Activated CD4-positive, alpha-beta T cell treated with anti-CD3 and anti-CD28 coated beads, Interleukin-2, Interleukin-4, amounts not matched to agents 100 ng/mL and 50 ng/mL, durations not matched to agents 16 hours and 8 hours (primary cell): ENCODE results near the gene YEATS2.
"Not testable (repeated sequence)": the region's sequence is repeated elsewhere in the genome, so short reads cannot be mapped to it uniquely, and the experiment has no call there.

Experiments
- DNase-seq: peaks from one replicate; pipeline ENCODE4 v3.0.0-alpha.2; 2020; ENCODE audit warnings: low spot score

Gene YEATS2

DNA sequence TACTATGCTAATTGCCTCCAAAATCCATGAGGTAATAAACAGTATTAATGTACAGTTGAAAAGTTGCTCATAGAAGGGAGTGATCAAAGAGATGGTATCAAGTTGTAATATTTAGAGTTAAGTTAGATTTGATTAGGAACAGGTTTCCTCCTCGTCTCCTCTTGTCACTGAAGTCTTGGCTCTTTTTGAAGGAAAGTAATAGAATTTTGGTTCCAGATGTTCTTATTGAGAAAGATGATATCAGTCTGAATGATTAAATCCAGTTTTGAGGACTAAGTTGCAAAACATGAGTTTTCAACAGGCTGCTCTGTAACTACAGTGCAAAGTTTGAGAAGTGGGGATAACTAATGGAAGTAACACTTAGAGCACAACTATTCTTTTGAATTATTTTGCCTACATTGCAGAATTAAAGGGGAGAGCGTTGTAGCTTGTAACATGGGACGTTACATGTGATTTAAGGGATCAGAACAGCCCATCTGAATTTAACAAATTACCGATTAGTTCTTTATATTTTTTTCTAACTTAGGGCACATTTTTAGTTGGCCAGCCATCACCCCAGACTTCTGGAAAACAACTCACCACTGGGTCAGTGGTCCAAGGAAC lies 79.5 kb downstream of the YEATS2 start:
- DNase-seq: no peak

DNA sequence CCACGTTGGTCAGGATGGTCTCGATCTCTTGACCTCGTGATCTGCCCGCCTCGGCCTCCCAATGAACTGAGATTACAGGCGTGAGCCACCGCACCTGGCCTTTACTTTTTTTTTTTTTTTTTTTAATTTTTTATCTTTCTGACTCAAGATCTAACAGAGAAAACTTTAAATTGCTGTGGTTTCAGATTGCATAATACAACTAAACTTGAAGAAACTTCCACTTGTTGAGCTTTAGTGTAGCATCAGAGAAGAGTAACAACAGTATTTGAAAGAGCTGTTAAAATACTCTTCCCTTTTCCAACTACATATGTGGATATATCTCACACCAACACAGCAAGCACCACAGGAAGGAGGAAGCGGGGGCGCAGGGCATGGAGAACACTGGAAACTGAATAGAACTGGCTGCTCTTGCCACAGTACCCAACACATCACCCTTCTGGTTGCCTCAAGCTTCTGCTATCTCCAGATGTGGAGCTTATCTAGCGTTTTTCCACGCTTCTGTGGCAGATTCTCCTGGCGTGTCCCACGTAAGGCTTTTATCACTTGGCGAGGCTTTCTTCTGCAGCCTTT lies 82.4 kb downstream of the YEATS2 start:
- DNase-seq: no peak

DNA sequence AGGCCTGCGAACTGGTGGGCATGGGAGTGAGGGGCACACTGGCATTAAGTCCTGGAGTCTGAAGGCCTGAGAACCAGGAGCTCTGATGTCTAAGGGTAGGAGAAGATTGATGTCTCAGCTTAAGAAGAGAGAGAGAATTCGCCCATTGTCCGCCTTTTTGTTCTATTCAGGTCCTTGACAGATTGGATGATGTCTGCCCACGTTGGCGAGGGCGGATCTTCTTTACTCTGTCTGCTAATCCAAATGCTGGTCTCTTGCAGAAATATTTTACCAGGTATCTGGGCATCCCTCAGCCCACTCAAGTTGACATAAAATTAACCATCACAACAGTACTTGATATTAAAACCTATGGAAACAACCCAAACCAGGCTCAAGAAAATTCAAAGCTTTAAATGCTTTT lies 83.6 kb downstream of the YEATS2 start:
- DNase-seq: no peak

DNA sequence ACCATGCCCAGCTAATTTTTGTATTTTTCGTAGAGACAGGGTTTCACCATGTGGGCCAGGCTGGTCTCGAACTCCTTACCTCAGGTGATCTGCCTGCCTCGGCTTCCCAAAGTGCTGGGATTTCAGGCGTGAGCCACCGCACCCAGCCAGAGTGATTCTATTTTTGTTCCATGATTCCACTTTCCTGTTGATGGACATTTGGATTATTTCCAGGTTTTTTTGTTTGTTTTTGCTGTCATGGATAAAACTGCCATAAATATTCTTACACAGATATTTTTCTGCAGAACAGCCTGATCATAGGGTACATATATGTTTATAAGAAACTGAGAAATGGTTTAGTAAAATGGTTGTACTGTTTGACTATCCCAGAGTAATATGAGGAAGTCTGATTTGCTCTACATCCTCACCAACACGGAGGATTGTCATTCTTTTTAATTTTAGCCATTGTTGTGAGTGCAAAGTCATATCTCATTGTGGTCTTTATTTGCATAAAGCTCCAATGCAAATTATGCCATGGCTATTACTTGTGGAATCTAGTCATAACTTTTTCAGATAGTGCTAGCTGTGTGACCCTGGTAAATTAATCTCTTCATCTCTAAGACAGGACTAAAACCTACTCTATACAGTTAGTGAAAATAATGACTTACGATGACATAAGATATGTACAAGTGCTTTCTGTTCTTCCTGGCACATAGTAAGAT lies 85.1 kb downstream of the YEATS2 start:
- no peak for DNase-seq

DNA sequence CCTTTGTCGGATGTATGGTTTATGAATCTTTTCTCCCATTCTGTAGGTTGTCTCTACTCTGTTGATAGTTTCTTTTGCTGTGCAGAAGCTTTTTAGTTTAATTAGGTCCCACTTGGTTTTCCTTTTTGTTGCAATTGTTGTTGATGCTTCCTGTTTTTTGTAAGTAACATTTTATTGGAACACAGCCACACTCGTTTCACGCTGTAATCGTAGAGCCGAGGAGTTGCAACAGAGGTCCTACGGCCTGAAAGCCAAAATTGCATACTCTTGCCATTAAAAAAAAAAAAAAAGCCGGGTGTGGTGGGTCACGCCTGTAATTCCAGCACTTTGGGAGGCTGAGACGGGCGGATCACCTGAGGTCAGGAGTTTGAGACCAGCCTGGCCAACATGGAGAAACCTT lies 86.9 kb downstream of the YEATS2 start:
- DNase-seq: not testable (repeated sequence)

DNA sequence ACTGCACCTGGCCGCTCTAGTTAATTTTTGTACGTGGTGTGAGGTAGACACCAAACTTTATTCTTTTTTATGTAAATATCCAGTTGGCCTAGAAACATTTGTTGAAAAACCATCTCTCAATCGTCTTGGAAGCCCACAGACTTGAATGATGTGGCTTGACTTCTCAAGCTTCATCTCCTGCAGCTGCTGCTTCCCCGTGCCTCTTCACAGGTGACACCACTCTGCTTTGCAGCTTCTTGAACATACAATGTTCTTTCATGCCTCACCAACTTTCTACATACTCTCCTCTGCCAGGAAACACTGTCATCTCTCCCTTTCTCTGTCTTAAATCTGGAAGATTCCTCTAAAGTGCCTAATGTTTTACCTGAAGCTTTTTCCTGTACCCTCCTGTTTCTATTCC lies 92.2 kb downstream of the YEATS2 start:
- no peak for DNase-seq

DNA sequence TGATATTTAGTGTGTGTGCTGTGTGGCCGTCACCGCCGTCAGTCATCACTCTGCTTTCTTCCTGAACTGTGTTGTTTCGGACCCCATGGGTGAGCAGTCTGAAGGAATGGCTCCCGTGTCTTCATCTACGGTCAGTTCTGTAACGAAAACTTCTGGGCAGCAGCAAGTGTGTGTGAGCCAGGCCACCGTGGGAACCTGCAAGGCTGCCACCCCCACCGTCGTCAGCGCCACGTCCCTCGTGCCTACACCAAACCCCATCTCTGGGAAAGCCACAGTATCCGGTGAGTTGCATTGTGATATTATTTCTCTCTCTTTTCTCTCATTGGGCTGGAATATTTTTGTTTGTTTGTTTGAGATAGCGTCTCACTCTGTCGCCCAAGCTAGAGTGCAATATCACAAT lies 93.1 kb downstream of the YEATS2 start:
- no peak for DNase-seq

DNA sequence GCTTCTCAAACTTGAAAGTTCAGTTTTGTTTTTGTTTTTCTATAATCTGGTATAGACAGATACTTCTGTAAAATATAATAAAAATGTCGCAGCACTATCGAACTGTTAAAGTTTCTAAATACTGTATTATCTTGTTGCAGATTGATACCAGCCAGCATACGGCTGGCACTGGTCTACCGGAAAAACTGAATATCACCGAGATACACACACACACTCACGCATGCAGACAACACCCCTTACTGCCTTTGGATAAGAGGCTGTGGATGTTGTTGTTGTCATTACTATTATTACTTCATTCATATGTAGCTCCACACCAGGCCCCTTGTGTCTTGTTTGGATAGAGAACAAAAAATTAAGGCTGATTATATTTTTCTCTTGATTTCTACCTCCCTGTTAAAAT lies 95.4 kb downstream of the YEATS2 start:
- no peak for DNase-seq

DNA sequence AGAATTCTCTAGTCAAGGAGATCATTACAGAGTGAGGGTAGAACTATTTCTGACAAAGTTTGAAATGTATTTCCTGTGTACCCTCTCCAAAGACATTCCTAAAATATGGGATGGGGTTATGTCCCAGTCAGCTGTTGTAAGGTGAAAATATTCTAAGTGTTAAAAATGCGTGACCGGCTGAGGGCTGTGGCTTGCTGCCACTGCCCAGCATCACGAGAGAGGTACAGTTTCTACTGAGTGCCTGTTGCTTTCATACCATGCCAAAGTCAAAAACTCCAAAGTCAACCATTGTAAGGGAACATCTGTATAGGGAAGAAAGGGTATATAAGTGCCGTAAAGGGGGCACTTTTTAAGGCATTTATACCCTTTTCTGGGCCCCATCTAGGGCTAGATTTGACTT lies 96.9 kb downstream of the YEATS2 start:
- no peak for DNase-seq

DNA sequence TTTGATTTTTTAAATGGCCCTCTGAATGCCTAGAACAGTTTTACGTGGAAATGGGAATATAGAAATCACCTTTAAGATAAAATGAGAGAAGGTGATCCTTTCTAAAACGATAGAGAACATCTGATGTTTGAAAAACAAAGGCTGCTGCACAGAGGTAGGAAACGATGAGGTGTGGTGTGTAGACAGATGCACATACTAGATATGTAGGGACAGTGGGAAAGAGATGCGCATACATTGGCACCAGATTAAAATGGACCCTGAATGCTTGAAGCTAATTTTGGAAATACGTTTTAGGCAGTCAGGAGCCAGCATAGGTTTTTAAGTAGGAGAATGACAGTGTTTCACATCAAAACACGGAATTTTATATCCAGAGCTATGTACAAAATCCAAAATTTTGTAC lies 98.8 kb downstream of the YEATS2 start:
- no peak for DNase-seq

DNA sequence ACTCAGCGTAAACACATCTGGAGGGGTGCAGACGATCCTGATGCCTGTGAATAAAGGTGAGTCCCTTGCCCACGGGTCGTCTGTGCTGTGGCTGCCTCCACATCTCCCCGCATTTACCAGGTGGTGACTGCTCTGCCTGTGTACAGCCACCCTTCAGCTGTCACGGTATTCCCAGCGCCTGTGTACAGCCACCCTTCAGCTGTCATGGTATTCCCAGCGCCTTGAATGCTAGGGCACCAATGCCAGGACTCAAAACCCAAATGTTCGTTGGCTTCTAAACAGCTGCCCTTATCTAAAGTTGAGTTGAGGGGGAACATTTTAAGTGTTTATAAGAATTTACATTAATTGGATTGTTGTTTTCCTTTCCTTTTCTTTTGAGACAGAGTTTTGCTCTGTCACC lies 100.4 kb downstream of the YEATS2 start:
- DNase-seq: no peak

DNA sequence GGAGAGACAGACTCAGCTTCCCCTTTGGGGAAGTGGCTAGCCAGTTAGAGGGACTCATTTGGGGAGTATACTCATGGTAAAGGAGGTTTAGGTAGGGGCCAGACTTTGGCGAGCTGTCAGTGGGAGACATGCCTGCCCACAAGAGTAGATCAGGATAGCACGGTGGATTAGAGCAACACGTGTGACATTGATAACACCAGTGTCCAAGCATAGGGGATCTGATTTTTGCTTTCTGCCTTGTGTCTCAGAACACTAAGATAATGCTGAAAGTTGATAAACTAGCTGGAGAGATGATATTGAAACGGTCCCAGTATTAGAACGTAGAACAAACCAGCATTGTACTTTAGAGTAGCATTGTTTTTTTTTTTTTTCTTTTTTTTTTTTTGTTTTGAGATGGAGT lies 101.9 kb downstream of the YEATS2 start:
- no peak for DNase-seq

DNA sequence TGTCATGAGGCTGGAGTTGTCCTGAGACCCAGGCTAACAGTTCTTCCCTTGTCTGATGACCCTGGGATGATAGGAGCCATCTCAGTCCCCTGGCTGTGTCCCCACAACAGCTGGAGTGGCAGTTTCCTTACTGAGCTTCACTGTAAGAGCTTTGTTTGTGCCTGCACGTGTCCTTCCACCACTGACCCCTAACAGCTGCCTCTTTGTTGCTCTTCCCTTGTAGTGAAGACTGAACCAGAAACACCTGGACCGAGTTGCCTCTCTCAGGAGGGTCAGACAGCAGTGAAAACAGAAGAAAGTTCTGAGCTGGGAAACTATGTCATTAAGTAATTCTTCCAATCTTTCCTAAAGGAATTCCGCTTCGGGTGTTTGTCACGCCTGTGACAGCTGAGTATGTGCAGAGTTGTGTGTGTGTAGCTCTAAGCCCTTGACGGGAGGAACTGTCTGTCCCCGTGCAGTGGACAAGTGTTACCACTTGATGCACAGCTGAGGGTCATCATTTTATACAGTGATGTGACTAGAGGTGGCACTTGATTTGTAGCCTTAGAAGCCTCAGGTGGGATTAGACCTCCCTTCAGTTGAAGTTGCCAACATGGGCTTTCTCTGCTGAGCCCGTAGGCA lies 102.8 kb downstream of the YEATS2 start:
- no peak for DNase-seq

DNA sequence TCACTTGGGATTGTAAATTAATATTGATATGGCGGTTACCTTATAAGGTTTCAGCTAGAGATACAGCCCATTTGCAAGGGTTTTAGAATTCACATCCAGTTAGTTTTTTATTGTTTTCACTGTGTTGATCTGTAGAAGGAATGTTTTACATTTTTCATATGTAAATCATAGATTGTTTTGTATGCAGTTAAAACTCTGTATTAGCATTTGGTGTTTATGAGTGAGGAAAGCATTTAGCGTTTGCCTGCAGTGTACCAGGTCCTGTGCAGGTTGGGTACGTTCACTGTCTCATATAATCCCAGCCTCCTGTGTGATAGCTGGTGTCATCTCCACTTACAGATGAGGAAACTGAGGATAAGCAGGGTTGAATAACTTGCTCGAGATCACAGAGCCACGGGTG lies 104.0 kb downstream of the YEATS2 start:
- DNase-seq: no peak

DNA sequence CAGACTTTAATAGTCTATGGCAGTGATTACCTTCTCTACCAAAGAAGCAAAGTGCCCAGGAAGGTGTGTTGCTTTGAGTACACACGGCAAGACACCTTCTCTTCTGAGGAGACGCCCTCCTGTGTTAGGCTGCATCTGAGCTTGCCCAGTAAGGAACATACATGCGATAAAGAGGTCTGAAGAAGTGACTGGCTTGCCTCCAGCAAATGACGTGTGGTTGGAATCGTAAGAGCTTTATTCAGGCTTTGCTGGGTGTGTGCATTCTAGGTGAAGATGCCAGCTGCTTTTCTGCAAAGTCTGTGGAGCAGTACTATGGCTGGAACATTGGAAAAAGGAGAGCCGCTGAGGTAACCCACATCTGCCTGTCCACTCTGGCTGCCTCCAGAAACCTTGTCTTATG lies 105.4 kb downstream of the YEATS2 start:
- no peak for DNase-seq

DNA sequence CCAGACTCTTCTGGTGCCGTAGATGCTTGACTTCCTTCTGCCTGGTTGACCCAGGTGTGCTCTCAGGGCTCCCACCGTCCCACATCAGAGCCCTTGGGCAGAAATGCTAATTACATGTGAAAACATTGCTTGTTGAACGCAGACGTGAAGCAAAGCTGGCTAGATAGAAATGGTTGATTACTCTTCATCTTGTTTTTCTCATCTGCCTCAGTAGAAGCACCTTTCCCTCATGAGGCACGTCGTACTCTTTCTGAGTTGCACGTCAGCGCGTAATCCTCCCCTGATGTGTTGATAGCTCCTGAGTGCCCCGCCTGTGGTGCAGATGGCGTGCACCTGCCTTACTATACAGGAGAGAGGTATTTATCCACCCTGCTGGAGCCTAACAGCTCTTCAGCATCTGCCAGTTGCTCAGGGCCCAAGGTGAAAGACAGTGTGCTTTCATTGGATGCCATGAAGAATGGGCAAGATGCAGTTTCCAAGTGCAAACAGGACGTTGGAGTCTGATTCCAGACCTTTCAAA lies 109.7 kb downstream of the YEATS2 start:
- no peak for DNase-seq

DNA sequence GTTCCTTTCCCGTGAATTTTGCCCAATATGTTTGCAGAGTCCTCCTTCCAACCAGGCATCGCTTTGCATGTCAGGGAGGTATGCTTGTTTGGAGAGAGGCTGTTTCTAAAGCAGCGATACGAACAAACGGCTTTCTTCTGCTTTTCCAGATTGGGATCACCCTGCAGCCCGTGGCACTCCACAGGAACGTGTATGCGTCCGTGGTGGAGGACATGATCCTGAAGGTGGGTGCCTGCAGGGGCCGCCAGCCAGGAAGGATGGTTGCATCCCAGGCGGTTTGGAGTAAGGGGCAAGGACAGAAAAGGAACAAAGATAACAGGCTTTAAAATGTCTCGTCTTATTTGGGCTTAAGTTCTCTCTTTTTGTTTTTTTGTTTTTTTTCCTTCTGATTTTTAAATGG lies 110.3 kb downstream of the YEATS2 start:
- DNase-seq: no peak

DNA sequence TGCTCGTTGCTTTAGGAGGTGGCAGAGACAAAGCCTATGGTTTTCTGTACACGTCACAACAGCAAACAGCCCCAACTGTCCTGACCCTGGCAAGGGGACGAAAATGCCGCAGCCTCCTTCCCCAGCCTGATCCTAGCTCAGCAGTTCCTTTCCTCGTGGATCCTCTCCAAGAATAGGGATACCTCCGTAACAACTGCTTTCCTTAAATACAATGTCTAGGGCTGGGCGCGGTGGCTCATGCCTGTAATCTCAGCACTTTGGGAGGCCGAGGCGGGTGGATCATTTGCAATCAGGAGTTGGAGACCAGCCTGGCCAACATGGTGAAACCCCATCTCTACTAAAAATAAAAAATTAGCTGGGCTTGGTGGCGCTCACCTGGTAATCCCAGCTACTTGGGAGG lies 110.8 kb downstream of the YEATS2 start:
- no peak for DNase-seq

DNA sequence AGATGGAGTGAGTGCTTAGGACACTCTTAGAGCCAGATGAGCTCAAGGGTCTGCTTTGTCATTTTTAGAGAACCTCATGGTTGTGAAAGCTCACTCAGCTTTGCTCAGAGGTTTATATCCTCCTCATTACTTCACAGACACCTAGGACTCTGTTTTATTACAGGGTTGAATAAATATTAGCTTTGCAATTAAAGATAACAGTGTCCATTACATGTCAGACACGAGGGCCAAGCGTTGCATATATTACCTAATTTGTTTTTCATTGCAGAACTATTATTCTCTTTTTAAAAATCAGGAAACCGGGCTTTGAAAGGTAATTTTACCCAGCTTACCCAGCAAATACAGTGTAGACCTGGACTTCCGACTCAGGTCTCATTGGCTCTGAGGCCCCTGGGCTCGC lies 111.7 kb downstream of the YEATS2 start:
- no peak for DNase-seq

DNA sequence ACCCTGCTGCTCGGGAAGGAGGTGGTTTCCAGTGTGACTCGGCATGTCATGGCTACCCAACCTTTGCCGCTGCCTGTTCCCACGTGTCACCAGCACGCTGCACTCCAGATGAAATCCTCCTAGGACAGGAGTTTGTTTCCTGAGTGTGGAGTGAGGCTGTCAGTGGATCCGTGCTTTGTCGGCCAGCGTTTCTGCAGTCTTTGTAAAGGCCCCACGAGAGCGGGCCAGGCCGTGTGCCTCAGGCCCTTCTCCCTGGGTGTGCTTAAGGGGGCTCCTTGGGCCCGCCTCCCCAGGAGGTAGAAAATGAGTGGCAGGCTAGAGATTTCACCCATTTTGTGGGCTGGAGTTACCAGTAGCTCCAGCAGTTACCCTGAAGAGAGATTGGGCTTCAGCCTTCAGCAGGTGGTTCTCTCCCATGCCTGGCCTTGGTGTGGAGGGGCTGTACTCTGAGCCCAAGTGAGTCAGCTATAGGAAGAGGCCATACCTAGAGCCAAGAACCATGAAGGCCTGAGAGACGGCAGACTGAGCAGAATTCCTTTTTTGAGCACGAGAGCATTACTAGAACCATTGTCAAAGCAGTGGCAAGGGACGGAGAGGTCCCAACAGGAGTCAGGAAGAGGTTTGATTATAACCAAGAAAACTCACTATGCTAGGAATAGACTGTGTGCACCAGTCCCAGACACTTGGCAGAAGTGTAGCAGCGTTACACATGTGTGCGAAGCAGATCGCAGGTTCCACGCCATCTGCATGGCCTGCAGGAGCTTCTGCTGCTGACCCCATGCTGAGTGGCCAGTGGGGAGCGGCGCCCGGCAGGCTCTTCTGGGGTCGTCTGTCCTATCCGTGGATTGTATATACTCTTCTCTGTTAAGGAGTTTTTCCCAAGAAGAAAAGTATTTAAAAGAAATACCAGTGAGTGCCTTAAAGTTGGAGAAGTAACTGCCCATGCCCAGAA lies 113.3 kb downstream of the YEATS2 start:
- no peak for DNase-seq

DNA sequence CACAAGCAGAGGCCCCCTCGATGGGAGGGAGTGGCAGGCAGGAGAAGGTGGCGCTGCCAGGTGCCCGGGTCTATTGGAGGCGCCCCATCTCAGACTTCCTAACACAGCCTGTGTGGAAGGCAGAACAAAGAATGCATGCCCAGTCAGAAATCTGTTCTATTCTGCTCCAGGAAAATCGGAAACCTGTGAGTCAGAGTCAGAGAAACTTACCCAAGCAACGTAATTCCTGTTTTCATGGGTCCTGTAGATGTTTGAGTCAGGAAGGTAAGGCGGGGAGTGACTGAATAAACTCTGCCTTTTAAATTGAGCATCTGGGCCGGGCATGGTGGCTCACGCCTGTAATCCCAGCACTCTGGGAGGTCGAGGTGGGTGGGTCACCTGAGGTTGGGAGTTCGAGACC lies 114.0 kb downstream of the YEATS2 start:
- no peak for DNase-seq
